GM23248 (cell line): ENCODE results near the gene BCL7B.

Experiments
- EZH2 ChIP-seq: fragments of 200-600 bp; sonication (generic); IDR thresholded peaks from 2 replicates; pipeline ENCODE4 v1.6.1; 2018; ENCODE audit warnings: antibody characterized with exemption, mild to moderate bottlenecking; ENCODE audit not compliant: insufficient read depth, poor library complexity, severe bottlenecking
- EZH2phosphoT487 ChIP-seq: fragments of 200-600 bp; sonication (generic); IDR thresholded peaks from 2 replicates; pipeline ENCODE4 v1.6.1; 2018; ENCODE audit warnings: antibody characterized with exemption, moderate library complexity, mild to moderate bottlenecking, low read depth; ENCODE audit not compliant: insufficient read depth

DNA sequence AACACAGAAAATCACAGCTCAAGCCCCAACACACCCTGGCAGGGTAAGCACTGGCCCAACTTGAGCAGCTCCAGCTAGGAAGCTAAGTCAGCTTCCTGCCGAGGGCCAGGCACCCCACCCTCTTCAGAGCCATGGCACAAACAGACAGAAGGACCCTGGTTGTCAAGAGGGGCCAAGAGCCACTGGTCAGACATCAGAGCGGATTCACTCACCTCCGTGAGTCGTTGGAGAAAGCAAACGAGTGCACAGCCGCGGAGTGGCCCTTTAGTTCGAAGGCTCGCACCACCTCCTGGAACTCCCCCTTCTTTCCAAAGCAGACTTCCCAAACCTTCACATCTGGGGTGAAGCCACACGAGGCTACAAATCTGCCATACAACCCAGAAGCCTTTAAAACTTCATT lies 13.5 kb upstream of the BCL7B start:
- TF ChIP-seq EZH2 (no peak), EZH2phosphoT487 (no peak)
